IMR-90 (cell line): ENCODE measurements around the gene SERPINH1.

Experiments
- CEBPB ChIP-seq: IDR thresholded peaks from 2 replicates; pipeline ENCODE4 v1.6.1; 2012; ENCODE audit warnings: low read depth, low read length, improper control_type of control experiment
- CTCF ChIP-seq: conservative IDR thresholded peaks from 2 replicates; pipeline ENCODE4 v1.5.1; 2012; ENCODE audit warnings: mild to moderate bottlenecking, low read depth, low read length, improper control_type of control experiment
- MXI1 ChIP-seq: IDR thresholded peaks from 2 replicates; pipeline ENCODE4 v1.6.1; 2012; ENCODE audit warnings: low read depth, mild to moderate bottlenecking, low read length, moderate library complexity, borderline replicate concordance
- POLR2A ChIP-seq: IDR thresholded peaks from 2 replicates; pipeline ENCODE4 v1.6.1; 2012; ENCODE audit warnings: mild to moderate bottlenecking, low read depth, low read length
- RAD21 ChIP-seq: IDR thresholded peaks from 2 replicates; pipeline ENCODE4 v1.6.1; 2012; ENCODE audit warnings: low read length, improper control_type of control experiment

DNA sequence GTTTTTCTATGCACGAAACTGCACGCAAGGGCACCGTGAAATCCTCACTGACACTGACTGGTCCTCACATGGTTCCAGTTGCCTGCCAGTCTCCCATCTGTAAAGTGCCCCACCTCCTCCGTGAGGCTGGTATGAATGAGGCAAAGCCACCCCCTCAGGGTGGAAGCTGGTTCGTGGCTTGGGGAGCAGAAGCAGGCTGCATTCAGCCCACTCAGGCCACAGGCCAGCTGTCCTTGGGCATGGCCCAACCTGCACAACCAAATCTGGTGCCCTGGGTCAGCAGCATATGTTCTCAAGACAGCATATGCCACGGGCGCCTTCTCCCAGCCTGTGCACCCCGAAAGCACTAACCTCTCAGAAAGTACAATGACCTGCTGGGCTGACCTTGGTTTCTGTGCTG, 29.3 kb downstream of the SERPINH1 start:
- TF ChIP-seq CTCF (no peak), RAD21 (no peak), CEBPB (no peak), POLR2A (no peak), MXI1 (no peak)
